Type B pancreatic cell (in vitro differentiated cells): ENCODE data around the gene LNX1. TPM values are rescaled to one million over a fixed set of nuclear protein-coding genes. Genes with fewer than 3 reads are reported as not detected.

Source experiments
- DNase-seq: peaks from one replicate; pipeline ENCODE4 v3.0.0; 2021; ENCODE audit warnings: mixed read lengths; ENCODE audit not compliant: unreplicated experiment; ENCODE audit errors: extremely low spot score
- H3K27ac Mint-ChIP-seq: 2 replicates; pipeline ENCODE4 v1.8.0; 2021; ENCODE audit warnings: mild to moderate bottlenecking, mixed read lengths
- H3K27me3 Mint-ChIP-seq: 2 replicates; pipeline ENCODE4 v1.8.0; 2021; ENCODE audit warnings: mixed read lengths
- H3K36me3 Mint-ChIP-seq: 2 replicates; pipeline ENCODE4 v1.8.0; 2021; ENCODE audit warnings: mixed read lengths
- H3K4me1 Mint-ChIP-seq: one replicate; pipeline ENCODE4 v1.8.0; 2021; ENCODE audit warnings: mixed read lengths; ENCODE audit not compliant: unreplicated experiment
- H3K4me3 Mint-ChIP-seq: 2 replicates; pipeline ENCODE4 v1.8.0; 2021; ENCODE audit warnings: mild to moderate bottlenecking, mixed read lengths
- H3K9me3 Mint-ChIP-seq: 2 replicates; pipeline ENCODE4 v1.8.0; 2021; ENCODE audit warnings: mixed read lengths
- CTCF ChIP-seq: fragments of 200-600 bp; sonication (generic); conservative IDR thresholded peaks from 2 replicates; pipeline ENCODE4 v1.5.0; 2021; ENCODE audit warnings: antibody characterized with exemption, mild to moderate bottlenecking
- total RNA-seq: library from RNA; stranded (reverse); gene quantifications from 2 replicates; pipeline ENCODE4 v1.2.1, GENCODE V29; 2021; ENCODE audit warnings: low replicate concordance

The LNX1 gene
- total RNA-seq, 1 donor from 2014 or later = 5.3 TPM

DNA sequence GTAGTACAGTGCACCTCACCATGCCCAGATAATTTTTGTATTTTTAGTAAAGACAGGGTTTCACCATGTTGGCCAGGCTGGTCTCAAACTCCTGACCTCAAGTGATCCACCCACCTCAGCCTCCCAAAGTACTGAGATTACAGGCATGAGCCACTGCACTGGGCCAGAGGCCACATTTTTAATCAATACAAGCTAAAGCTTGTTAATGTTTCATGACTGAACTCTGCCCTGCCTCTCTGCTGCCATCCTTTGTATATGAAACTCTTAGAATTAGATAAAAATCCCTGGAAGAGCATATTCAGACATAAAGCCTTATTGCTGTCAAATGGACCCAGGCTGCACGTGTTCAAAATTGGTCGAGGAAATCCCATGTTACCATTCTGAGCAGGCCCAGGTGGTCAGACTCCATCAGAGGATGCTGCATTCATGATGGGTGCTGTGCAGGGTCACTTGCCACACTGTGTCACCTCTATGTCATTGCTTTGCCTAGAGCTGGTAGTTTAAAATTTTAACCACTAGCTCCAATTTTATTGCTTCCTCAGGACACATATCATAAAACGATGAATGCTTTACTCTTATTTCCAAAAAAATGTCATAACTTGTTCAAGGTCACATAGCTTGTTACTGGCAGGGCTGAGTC is 45.2 kb downstream of the LNX1 start:
- Mint-ChIP-seq H3K27me3 (peaks cover 62% of the 10 kb centered on the region), H3K27ac (no peak overlapping the region), H3K4me1 (peaks cover 33% of the 10 kb centered on the region), H3K4me3 (no peak overlapping the region), H3K36me3 (no peaks in the 10 kb centered on the region), H3K9me3 (no peaks in the 10 kb centered on the region)
- no peak for DNase-seq
- TF ChIP-seq CTCF = no peak

DNA sequence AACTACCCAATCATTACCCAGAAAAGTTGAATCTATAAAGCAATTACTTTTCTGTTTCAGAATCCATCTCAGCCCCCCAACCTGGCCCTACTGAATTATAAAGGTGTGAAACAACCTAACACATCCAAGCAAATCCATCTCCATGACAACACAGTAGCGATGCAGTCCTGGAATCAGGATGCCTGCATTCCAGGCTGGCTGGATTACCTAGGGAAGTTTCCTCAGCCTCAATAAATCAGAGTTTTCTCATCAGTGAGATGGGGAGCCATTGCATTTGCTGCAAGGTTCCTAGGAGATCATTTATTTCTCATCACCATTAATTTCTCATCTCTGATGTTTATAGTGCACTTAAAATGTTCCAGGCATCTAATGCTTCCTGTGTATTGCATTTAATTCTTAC is 46.0 kb downstream of the LNX1 start:
- no peak overlapping the region for H3K4me3 Mint-ChIP-seq
- peaks cover 34% of the 10 kb centered on the region for H3K4me1 Mint-ChIP-seq
- H3K36me3 Mint-ChIP-seq = no peaks in the 10 kb centered on the region
- no peak for TF ChIP-seq CTCF
- peaks cover 54% of the 10 kb centered on the region for H3K27me3 Mint-ChIP-seq
- H3K9me3 Mint-ChIP-seq = no peaks in the 10 kb centered on the region
- no peak overlapping the region for H3K27ac Mint-ChIP-seq
- no peak for DNase-seq

- TF ChIP-seq CTCF = no peak
- no peaks in the 10 kb centered on the region for H3K9me3 Mint-ChIP-seq
- H3K36me3 Mint-ChIP-seq = no peaks in the 10 kb centered on the region
- no peak for DNase-seq
- H3K4me1 Mint-ChIP-seq = peaks cover 34% of the 10 kb centered on the region
- no peak overlapping the region for H3K27ac Mint-ChIP-seq
- H3K4me3 Mint-ChIP-seq = no peak overlapping the region
- H3K27me3 Mint-ChIP-seq = peaks cover 53% of the 10 kb centered on the region
Observed at GRCh38 chr4:53543561-53543960, 47.7 kb downstream of the LNX1 start.

DNA sequence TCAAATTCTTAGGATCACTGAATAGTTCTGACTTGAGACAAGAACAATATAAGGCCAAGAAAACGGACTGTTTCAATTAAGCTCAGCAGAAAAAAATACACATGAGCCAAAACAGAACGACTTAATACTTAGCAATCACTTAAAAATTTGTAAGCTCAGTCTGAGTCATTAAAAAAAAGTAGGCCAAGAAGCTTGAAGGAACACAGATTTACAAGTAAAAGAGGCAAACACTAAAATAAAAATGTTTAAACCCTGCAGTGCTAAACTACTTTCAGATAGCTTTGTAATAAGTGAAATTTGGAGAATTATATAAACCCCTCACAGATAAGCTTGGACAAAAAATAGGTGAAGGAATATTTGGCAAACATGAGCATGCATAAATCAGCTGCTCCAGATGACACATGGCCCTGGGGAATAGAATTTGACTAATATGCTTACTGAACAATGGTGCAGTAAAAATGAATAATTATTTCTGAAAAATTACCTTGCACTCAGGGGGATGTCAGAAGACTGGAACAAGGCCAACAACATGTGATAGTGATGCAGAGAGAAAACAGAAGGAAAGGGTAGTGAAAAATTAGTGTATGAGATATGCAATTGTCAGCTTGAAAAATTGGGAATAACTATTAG is 49.6 kb downstream of the LNX1 start:
- DNase-seq = no peak

GRCh38 chr4:53538756-53539155 is 52.5 kb downstream of the LNX1 start:
- DNase-seq = no peak
- Mint-ChIP-seq H3K4me3 (no peak overlapping the region), H3K9me3 (peaks cover 11% of the 10 kb centered on the region), H3K36me3 (peaks cover 6% of the 10 kb centered on the region), H3K4me1 (peaks cover 37% of the 10 kb centered on the region), H3K27ac (no peak overlapping the region), H3K27me3 (peaks cover 46% of the 10 kb centered on the region)
- no peak for TF ChIP-seq CTCF

More for the DNA sequence above, 49.6 kb downstream of the LNX1 start:
- peaks cover 42% of the 10 kb centered on the region for H3K4me1 Mint-ChIP-seq
- TF ChIP-seq CTCF = no peak
- no peaks in the 10 kb centered on the region for H3K9me3 Mint-ChIP-seq
- no peaks in the 10 kb centered on the region for H3K36me3 Mint-ChIP-seq
- no peak overlapping the region for H3K27ac Mint-ChIP-seq
- peaks cover 52% of the 10 kb centered on the region for H3K27me3 Mint-ChIP-seq
- no peak overlapping the region for H3K4me3 Mint-ChIP-seq
